Ishikawa (cell line): ENCODE results near the gene TFR2.

Experiments used
- CEBPB ChIP-seq: IDR thresholded peaks from 2 replicates; pipeline ENCODE4 v1.6.1; 2012
- CREB1 ChIP-seq: IDR thresholded peaks from 2 replicates; pipeline ENCODE4 v1.6.1; 2012; ENCODE audit warnings: low read depth
- EGR1 ChIP-seq: IDR thresholded peaks from 2 replicates; pipeline ENCODE4 v1.6.1; 2012
- EP300 ChIP-seq: IDR thresholded peaks from 2 replicates; pipeline ENCODE4 v1.6.1; 2012; ENCODE audit warnings: borderline replicate concordance
- FOXM1 ChIP-seq: IDR thresholded peaks from 2 replicates; pipeline ENCODE4 v1.6.1; 2012; ENCODE audit warnings: low read depth, borderline replicate concordance
- MAX ChIP-seq: IDR thresholded peaks from 2 replicates; pipeline ENCODE4 v1.6.1; 2012
- NFIC ChIP-seq: IDR thresholded peaks from 2 replicates; pipeline ENCODE4 v1.6.1; 2012
- RAD21 ChIP-seq: IDR thresholded peaks from 2 replicates; pipeline ENCODE4 v1.6.1; 2012; ENCODE audit warnings: low read depth
- TAF1 ChIP-seq: IDR thresholded peaks from 2 replicates; pipeline ENCODE4 v1.6.1; 2012; ENCODE audit warnings: low read depth, mild to moderate bottlenecking
- YY1 ChIP-seq: IDR thresholded peaks from 2 replicates; pipeline ENCODE4 v1.6.1; 2012; ENCODE audit warnings: low read depth

- no peak for TF ChIP-seq TAF1
- TF ChIP-seq CEBPB, result no peak
- no peak for TF ChIP-seq YY1
- TF ChIP-seq NFIC, result no peak
- no peak for TF ChIP-seq EP300
- no peak for TF ChIP-seq MAX
- no peak for TF ChIP-seq FOXM1
- TF ChIP-seq CREB1, result no peak
- no peak for TF ChIP-seq EGR1
- no peak for TF ChIP-seq RAD21
Observed at GRCh38 chr7:100688326-100688860, 47.0 kb upstream of the TFR2 start.
